Measurements from ENCODE around the gene KCNJ6. TPM values are rescaled to one million over a fixed set of nuclear protein-coding genes. Genes with fewer than 3 reads are reported as not detected.
A peak's percentile ranks its signal among the peaks of the same experiment; 100 is the strongest.

KCNJ6 gene
- total and polyA plus RNA-seq, 4 donors = 0.01 TPM; not detected in 3

- no peak for TF ChIP-seq GABPA (IDR thresholded peaks at IDR 0.05 in 1 of 2, conservative IDR thresholded peaks at IDR 0.05 in 1 of 2)
Measured at GRCh38 chr21:37639756-37640155, 276.5 kb downstream of the KCNJ6 start (continued).

GRCh38 chr21:37636152-37636860 lies 280.0 kb downstream of the KCNJ6 start:
- no peak for DNase-seq (ENCODE audit: low spot score)
- Histone ChIP-seq H3K4me3 (ENCODE audit: low read depth in 1 of 3, low read length in 3 of 3) (no peak overlapping the region), H3K9ac (ENCODE audit: low read depth in 1 of 2, low read length in 2 of 2) (no peak overlapping the region), H3K4me1 (ENCODE audit: control insufficient read depth in 4 of 4, insufficient read depth in 4 of 4, low read length in 3 of 4) (peaks cover 0 to 9% (median 3%) of the 10 kb centered on the region in 4 donors), H3K36me3 (ENCODE audit: control insufficient read depth in 4 of 4, insufficient read depth in 3 of 4, low read depth in 1 of 4, low read length in 3 of 4) (no peaks in the 10 kb centered on the region), H3K27ac (ENCODE audit: low read depth in 1 of 2, low read length in 2 of 2) (no peak overlapping the region), H3K9me3 (ENCODE audit: control insufficient read depth in 4 of 4, low read length in 3 of 4) (no peaks in the 10 kb centered on the region), H3K27me3 (ENCODE audit: control insufficient read depth in 4 of 4, insufficient read depth in 4 of 4, low read length in 3 of 4) (peaks cover 0 to 4% (median 0%) of the 10 kb centered on the region in 4 donors)
- WGBS = 85% methylated on average over 8 of the region's 8 CpGs
- TF ChIP-seq JUND (IDR thresholded peaks at IDR 0.05) = no peak
- TF ChIP-seq NR2F2 (IDR thresholded peaks at IDR 0.05) = no peak
- TF ChIP-seq MAX (IDR thresholded peaks at IDR 0.05) = no peak

- Histone ChIP-seq H3K36me3 (ENCODE audit: control insufficient read depth in 4 of 4, insufficient read depth in 3 of 4, low read depth in 1 of 4, low read length in 3 of 4) (no peaks in the 10 kb centered on the region), H3K4me3 (ENCODE audit: low read depth in 1 of 3, low read length in 3 of 3) (no peak overlapping the region), H3K9ac (ENCODE audit: low read depth in 1 of 2, low read length in 2 of 2) (no peak overlapping the region), H3K4me1 (ENCODE audit: control insufficient read depth in 4 of 4, insufficient read depth in 4 of 4, low read length in 3 of 4) (peaks cover 3 to 21% (median 13%) of the 10 kb centered on the region in 4 donors), H3K9me3 (ENCODE audit: control insufficient read depth in 4 of 4, low read length in 3 of 4) (no peaks in the 10 kb centered on the region), H3K27me3 (ENCODE audit: control insufficient read depth in 4 of 4, insufficient read depth in 4 of 4, low read length in 3 of 4) (no peaks in the 10 kb centered on the region), H3K27ac (ENCODE audit: low read depth in 1 of 2, low read length in 2 of 2) (no peak overlapping the region)
- 31% methylated on average over 12 of the region's 12 CpGs for WGBS
- peak; percentile 62 to 70 for TF ChIP-seq HNF4A (conservative IDR thresholded peaks at IDR 0.05)
- no peak for TF ChIP-seq YY1 (IDR thresholded peaks at IDR 0.05)
- no peak for TF ChIP-seq GABPA (IDR thresholded peaks at IDR 0.05 in 1 of 2, conservative IDR thresholded peaks at IDR 0.05 in 1 of 2)
- TF ChIP-seq SP1 (IDR thresholded peaks at IDR 0.05) = peak; percentile 50
- TF ChIP-seq MAX (IDR thresholded peaks at IDR 0.05) = no peak
- peak; percentile 88 for TF ChIP-seq RXRA (IDR thresholded peaks at IDR 0.05)
- TF ChIP-seq FOXA2 (IDR thresholded peaks at IDR 0.05) = no peak
- no peak for TF ChIP-seq JUND (IDR thresholded peaks at IDR 0.05)
- TF ChIP-seq HNF4G (IDR thresholded peaks at IDR 0.05) = peak; percentile 16
- TF ChIP-seq ATF3 (IDR thresholded peaks at IDR 0.05) = no peak
- TF ChIP-seq FOXA1 (IDR thresholded peaks at IDR 0.05) = no peak
- TF ChIP-seq CTCF (IDR thresholded peaks at IDR 0.05; ENCODE audit: low read depth, low read length, missing input control) = no peak
- peak in 1 of 2 donors; percentile 14 for TF ChIP-seq RAD21 (IDR thresholded peaks at IDR 0.05)
- no peak for DNase-seq (ENCODE audit: low spot score)
Measured at GRCh38 chr21:37631319-37632117, 284.7 kb downstream of the KCNJ6 start.

Data from liver (tissue), 9 donors.